ENCODE data around the gene VAC14.

The VAC14 gene

GRCh38 chr16:70777973-70778406 is 23.0 kb downstream of the VAC14 start:
- FAIRE-seq (no peak), DNase-seq (ENCODE audit: insufficient read length, low spot score) (no peak)
- TF ChIP-seq POLR2A (IDR thresholded peaks at IDR 0.05; ENCODE audit: low read depth, low read length) = no peak

GRCh38 chr16:70777496-70777895 is 23.5 kb downstream of the VAC14 start:
- no peak for TF ChIP-seq POLR2A (IDR thresholded peaks at IDR 0.05; ENCODE audit: low read depth, low read length)
- no peak for FAIRE-seq

GRCh38 chr16:70775399-70775798 is 25.6 kb downstream of the VAC14 start:
- DNase-seq (ENCODE audit: insufficient read length, low spot score) (no peak), FAIRE-seq (no peak)
- no peak for TF ChIP-seq POLR2A (IDR thresholded peaks at IDR 0.05; ENCODE audit: low read depth, low read length)

More at GRCh38 chr16:70777496-70777895, 23.5 kb downstream of the VAC14 start:
- DNase-seq (ENCODE audit: insufficient read length, low spot score) = no peak

- no peak for FAIRE-seq
- DNase-seq (ENCODE audit: insufficient read length, low spot score) = no peak
- no peak for TF ChIP-seq POLR2A (IDR thresholded peaks at IDR 0.05; ENCODE audit: low read depth, low read length)
These were observed 26.7 kb downstream of the VAC14 start for GRCh38 chr16:70774261-70774660.

GRCh38 chr16:70772493-70772892 is 28.5 kb downstream of the VAC14 start:
- TF ChIP-seq POLR2A (IDR thresholded peaks at IDR 0.05; ENCODE audit: low read depth, low read length) = no peak
- no peak for DNase-seq (ENCODE audit: insufficient read length, low spot score)

GRCh38 chr16:70770626-70771552 is 30.1 kb downstream of the VAC14 start:
- no peak for TF ChIP-seq POLR2A (IDR thresholded peaks at IDR 0.05; ENCODE audit: low read depth, low read length)
- DNase-seq (ENCODE audit: insufficient read length, low spot score) (peak; percentile 52), FAIRE-seq (peak; percentile 11)

More at GRCh38 chr16:70772493-70772892, 28.5 kb downstream of the VAC14 start:
- FAIRE-seq = no peak

- no peak for TF ChIP-seq POLR2A (IDR thresholded peaks at IDR 0.05; ENCODE audit: low read depth, low read length)
- DNase-seq (ENCODE audit: insufficient read length, low spot score) = no peak
- no peak for FAIRE-seq
These were observed 30.7 kb downstream of the VAC14 start for GRCh38 chr16:70770291-70770625.

GRCh38 chr16:70769761-70770160 is 31.2 kb downstream of the VAC14 start:
- FAIRE-seq = no peak
- no peak for DNase-seq (ENCODE audit: insufficient read length, low spot score)
- no peak for TF ChIP-seq POLR2A (IDR thresholded peaks at IDR 0.05; ENCODE audit: low read depth, low read length)

- FAIRE-seq (no peak), DNase-seq (ENCODE audit: insufficient read length, low spot score) (no peak)
- no peak for TF ChIP-seq POLR2A (IDR thresholded peaks at IDR 0.05; ENCODE audit: low read depth, low read length)
These were observed 31.8 kb downstream of the VAC14 start for GRCh38 chr16:70769131-70769530.

GRCh38 chr16:70768203-70768580 is 32.8 kb downstream of the VAC14 start:
- FAIRE-seq (no peak), DNase-seq (ENCODE audit: insufficient read length, low spot score) (no peak)
- no peak for TF ChIP-seq POLR2A (IDR thresholded peaks at IDR 0.05; ENCODE audit: low read depth, low read length)

- FAIRE-seq = no peak
- no peak for DNase-seq (ENCODE audit: insufficient read length, low spot score)
- no peak for TF ChIP-seq POLR2A (IDR thresholded peaks at IDR 0.05; ENCODE audit: low read depth, low read length)
These were observed 33.4 kb downstream of the VAC14 start for GRCh38 chr16:70767377-70768202.

GRCh38 chr16:70766658-70767057 is 34.3 kb downstream of the VAC14 start:
- no peak for TF ChIP-seq POLR2A (IDR thresholded peaks at IDR 0.05; ENCODE audit: low read depth, low read length)
- DNase-seq (ENCODE audit: insufficient read length, low spot score) = no peak
- FAIRE-seq = no peak

GRCh38 chr16:70766176-70766575 is 34.8 kb downstream of the VAC14 start:
- DNase-seq (ENCODE audit: insufficient read length, low spot score) (no peak), FAIRE-seq (no peak)
- TF ChIP-seq POLR2A (IDR thresholded peaks at IDR 0.05; ENCODE audit: low read depth, low read length) = no peak

GRCh38 chr16:70765491-70765890 is 35.5 kb downstream of the VAC14 start:
- FAIRE-seq (no peak), DNase-seq (ENCODE audit: insufficient read length, low spot score) (no peak)
- TF ChIP-seq POLR2A (IDR thresholded peaks at IDR 0.05; ENCODE audit: low read depth, low read length) = no peak
